Spleen (tissue), 11 donors: ENCODE results near the gene RDX. TPM values are rescaled to one million over a fixed set of nuclear protein-coding genes. Genes with fewer than 3 reads are reported as not detected.

Experiments
- DNase-seq: peaks from one replicate; pipeline ENCODE4 v3.0.0-alpha.2; 2020
- H3K27ac ChIP-seq, 8 donors: fragments of 200-600 bp; sonication (generic) in 7 of 8; 1 replicate in 4 of 8; 2 replicates in 4 of 8; pipeline versions ENCODE4 v1.5.0 to v1.8.0; 2016 to 2021; ENCODE audit warnings: inconsistent platforms in 4 of 8, mild to moderate bottlenecking in 4 of 8, moderate library complexity in 1 of 8
- H3K27me3 ChIP-seq, 7 donors: fragments of 200-600 bp; sonication (generic) in 6 of 7; replicated peaks in 1 of 7; 1 replicate in 4 of 7; 2 replicates in 3 of 7; pipeline versions ENCODE4 v1.5.0 to v1.8.0; 2016 to 2021; ENCODE audit warnings: inconsistent platforms in 3 of 7, mild to moderate bottlenecking in 1 of 7
- H3K36me3 ChIP-seq, 6 donors: fragments of 200-600 bp; sonication (generic) in 5 of 6; 1 replicate in 4 of 6; 2 replicates in 2 of 6; pipeline versions ENCODE4 v1.5.0 to v1.8.0; 2016 to 2021; ENCODE audit warnings: inconsistent platforms in 2 of 6
- H3K4me1 ChIP-seq, 6 donors: fragments of 200-600 bp; sonication (generic) in 5 of 6; 1 replicate in 3 of 6; 2 replicates in 3 of 6; pipeline versions ENCODE4 v1.5.0 to v1.8.0; 2016 to 2021; ENCODE audit warnings: inconsistent platforms in 3 of 6
- H3K4me3 ChIP-seq, 8 donors: fragments of 200-600 bp; sonication (generic) in 7 of 8; 1 replicate in 4 of 8; 2 replicates in 4 of 8; pipeline versions ENCODE4 v1.5.0 to v1.8.0; 2016 to 2021; ENCODE audit warnings: inconsistent platforms in 4 of 8, mild to moderate bottlenecking in 4 of 8, moderate library complexity in 2 of 8
- H3K9me3 ChIP-seq, 8 donors: fragments of 200-600 bp; sonication (generic) in 7 of 8; 1 replicate in 4 of 8; 2 replicates in 4 of 8; pipeline versions ENCODE4 v1.5.0 to v1.8.0; 2016 to 2021; ENCODE audit warnings: inconsistent platforms in 4 of 8
- POLR2A ChIP-seq, 3 donors: fragments of 450-650 bp; IDR thresholded peaks; one replicate each; pipeline ENCODE4 v1.5.1; 2017; ENCODE audit warnings: antibody characterized with exemption in 3 of 3, mild to moderate bottlenecking in 1 of 3
- POLR2AphosphoS5 ChIP-seq, 3 donors: sonication (generic); formaldehyde crosslinking; IDR thresholded peaks; one replicate each; pipeline ENCODE4 v1.5.1; 2017; ENCODE audit warnings: antibody characterized with exemption in 3 of 3
- WGBS, 5 donors: extraction: QIAGEN DNeasy Blood & Tissue Kit in 3 of 5; methylation state at CpG; one replicate each; pipeline versions ENCODE4 v1.1.5 to v1.1.7; 2013 to 2018; 5-methylcytosine and 5-hydroxymethylcytosine counted together
- intact Hi-C: fragments of 100-400 bp; cut with DNase I; formaldehyde crosslinking; loops from one replicate; pipeline ENCODE4 v1.15.0; 2023; ENCODE audit warnings: low total_unique reads
- polyA plus RNA-seq, 3 donors: library from polyadenylated mRNA; stranded (reverse); fragments of 200-250 nt; gene quantifications; one replicate each; pipeline ENCODE4 v1.2.1, GENCODE V29; 2013
- total RNA-seq, 7 donors: library from RNA; depleted of rRNA in 3 of 7; stranded (reverse); fragments of >200 nt in 3 of 7; fragmentation: NEBNext Ultra II Directional in 4 of 7; extraction: Animal tissue kit (Norgen Biotek cat#: 25700) in 4 of 7; gene quantifications; one replicate each; pipeline versions ENCODE4 v1.1.0 to v1.2.1, GENCODE V29; 2016 to 2021
- TF ChIP-seq, protein P1 (sequence below), 11 experiments: fragments of 200-600 bp in 7 of 11; fragments of 450-650 bp in 4 of 11; sonication (generic) in 4 of 11; IDR thresholded peaks in 8 of 11; conservative IDR thresholded peaks in 3 of 11; 1 replicate in 7 of 11; 2 replicates in 4 of 11; pipeline versions ENCODE4 v1.4.0 to v1.8.0; 2016 to 2021; ENCODE audit warnings: antibody characterized with exemption in 11 of 11, inconsistent platforms in 4 of 11, mild to moderate bottlenecking in 1 of 11
- donor health status: healthy with polysubstance abuse.
- donor health status: DM: no; HTN: no; CAD: no; lungs with moderate emphysema.
- donor health status: DM: no; HTN: no; CAD: no.
- donor health status: Bipolar disorder and iron deficiency.
- donor health status: healthy.
- donor health status: DM: no; HTN: no; CAD: no.
- donor health status: DM: yes; HTN: yes; CAD: no.

RDX gene
- total and polyA plus RNA-seq, 10 donors: 11.7 to 138 (median 90.9) TPM

DNA sequence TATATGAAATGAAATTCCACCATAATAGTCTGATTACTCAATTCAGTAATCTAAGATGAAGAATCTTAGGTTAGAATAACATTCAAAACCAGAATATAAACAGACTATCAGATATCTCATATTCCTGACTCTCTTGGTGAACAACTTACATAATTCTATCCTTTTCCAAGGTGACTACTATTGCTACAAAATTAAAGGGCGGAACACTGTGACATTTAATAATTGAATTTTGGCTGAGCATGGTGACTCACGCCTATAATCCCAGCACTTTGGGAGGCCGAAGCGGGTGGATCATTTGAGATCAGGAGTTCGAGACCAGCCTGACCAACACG, 34.4 kb downstream of the RDX start:
- 93 to 98% (median 97%) methylated on average over 6 of the region's 6 CpGs for WGBS, 5 donors
- no peak for TF ChIP-seq POLR2AphosphoS5 (IDR thresholded peaks at IDR 0.05)
- no peak for TF ChIP-seq POLR2A (IDR thresholded peaks at IDR 0.05)
- TF ChIP-seq, protein P1, sequence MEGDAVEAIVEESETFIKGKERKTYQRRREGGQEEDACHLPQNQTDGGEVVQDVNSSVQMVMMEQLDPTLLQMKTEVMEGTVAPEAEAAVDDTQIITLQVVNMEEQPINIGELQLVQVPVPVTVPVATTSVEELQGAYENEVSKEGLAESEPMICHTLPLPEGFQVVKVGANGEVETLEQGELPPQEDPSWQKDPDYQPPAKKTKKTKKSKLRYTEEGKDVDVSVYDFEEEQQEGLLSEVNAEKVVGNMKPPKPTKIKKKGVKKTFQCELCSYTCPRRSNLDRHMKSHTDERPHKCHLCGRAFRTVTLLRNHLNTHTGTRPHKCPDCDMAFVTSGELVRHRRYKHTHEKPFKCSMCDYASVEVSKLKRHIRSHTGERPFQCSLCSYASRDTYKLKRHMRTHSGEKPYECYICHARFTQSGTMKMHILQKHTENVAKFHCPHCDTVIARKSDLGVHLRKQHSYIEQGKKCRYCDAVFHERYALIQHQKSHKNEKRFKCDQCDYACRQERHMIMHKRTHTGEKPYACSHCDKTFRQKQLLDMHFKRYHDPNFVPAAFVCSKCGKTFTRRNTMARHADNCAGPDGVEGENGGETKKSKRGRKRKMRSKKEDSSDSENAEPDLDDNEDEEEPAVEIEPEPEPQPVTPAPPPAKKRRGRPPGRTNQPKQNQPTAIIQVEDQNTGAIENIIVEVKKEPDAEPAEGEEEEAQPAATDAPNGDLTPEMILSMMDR (IDR thresholded peaks at IDR 0.05 in 8 of 11, conservative IDR thresholded peaks at IDR 0.05 in 3 of 11): no peak
- no peaks in the 10 kb centered on the region for H3K27me3 ChIP-seq
- H3K36me3 ChIP-seq: peaks cover 3 to 95% (median 35%) of the 10 kb centered on the region in 6 donors
- no peaks in the 10 kb centered on the region for H3K9me3 ChIP-seq
- H3K27ac ChIP-seq: no peak overlapping the region
- H3K4me3 ChIP-seq: no peak overlapping the region
- no peak for DNase-seq
- intact Hi-C loops: no loop called here
- no peaks in the 10 kb centered on the region for H3K4me1 ChIP-seq

DNA sequence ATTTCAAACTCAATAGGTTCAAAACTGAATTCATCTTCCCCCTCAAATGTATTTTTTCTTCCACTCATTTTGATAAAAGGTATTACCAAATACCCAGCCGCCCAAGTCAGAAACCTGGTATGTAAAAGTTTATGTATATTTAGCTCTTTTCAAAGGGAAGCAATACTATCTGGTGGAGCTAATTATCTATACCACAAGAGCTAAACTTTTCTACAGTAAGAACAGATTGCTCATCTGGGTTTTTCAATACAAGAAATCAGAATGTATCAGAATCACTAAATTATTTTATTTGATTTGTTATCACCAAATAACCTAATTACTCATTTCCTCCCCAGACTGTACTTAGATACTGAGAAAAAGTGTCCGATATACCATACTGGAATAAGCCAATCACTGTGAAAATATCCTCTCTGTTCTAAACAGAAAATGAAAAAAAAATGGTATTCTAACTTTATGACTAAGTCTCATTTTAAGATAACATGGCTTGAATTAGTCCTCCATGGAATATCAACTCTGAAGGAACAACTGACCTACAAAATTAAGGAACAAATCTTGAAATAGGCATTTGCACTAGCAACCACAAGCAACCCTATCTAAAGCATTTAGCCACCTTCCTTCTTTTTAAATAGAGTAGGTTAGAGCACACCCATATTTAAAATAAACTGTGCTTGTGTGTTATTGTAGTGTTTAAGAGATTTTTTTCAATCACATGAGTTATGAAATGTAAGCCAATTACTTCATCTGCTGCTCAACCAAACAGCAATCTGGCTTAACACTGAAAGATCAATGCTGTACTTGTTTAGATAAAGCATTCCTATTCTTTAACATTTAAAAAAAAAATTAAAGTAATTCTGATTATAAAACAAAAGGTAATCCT, 35.0 kb downstream of the RDX start:
- DNase-seq: no peak
- TF ChIP-seq POLR2AphosphoS5 (IDR thresholded peaks at IDR 0.05): no peak
- WGBS, 5 donors: 82 to 96% (median 91%) methylated on average over 2 of the region's 2 CpGs
- Histone ChIP-seq H3K4me3 (no peak overlapping the region), H3K27ac (no peak overlapping the region), H3K27me3 (no peaks in the 10 kb centered on the region), H3K36me3 (peaks cover 3 to 95% (median 38%) of the 10 kb centered on the region in 6 donors), H3K9me3 (no peaks in the 10 kb centered on the region), H3K4me1 (no peaks in the 10 kb centered on the region)
- intact Hi-C loops: no loop called here

DNA sequence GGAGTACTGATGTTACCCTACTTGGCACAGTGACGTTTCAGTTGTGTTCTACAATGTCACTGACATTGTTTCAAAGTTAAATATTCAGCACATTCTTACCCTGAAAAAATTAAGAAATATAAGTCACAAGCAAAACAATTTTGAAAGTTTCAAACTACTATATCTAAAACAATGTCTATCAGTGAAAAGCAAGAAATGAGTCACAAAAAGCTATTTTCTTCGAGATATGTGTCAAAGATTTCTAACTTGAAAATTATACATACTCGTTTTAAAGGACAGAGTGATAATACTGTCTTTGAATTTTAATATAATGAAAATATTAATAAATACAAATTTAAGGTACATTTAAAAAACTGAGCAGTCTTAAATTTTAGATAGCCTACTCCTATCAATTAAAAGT, 42.9 kb downstream of the RDX start:
- no peaks in the 10 kb centered on the region for H3K9me3 ChIP-seq
- WGBS, 5 donors: 66 to 84% (median 80%) methylated on average over 3 of the region's 3 CpGs
- H3K27me3 ChIP-seq: no peaks in the 10 kb centered on the region
- H3K4me3 ChIP-seq: no peak overlapping the region
- no peak for DNase-seq
- intact Hi-C loops: no loop called here
- peaks cover 0 to 99% (median 23%) of the 10 kb centered on the region in 6 donors for H3K36me3 ChIP-seq
- peaks cover 0 to 5% (median 0%) of the 10 kb centered on the region in 6 donors for H3K4me1 ChIP-seq
- TF ChIP-seq POLR2AphosphoS5 (IDR thresholded peaks at IDR 0.05) (no peak), POLR2A (IDR thresholded peaks at IDR 0.05) (no peak)
- TF ChIP-seq, protein P1 (IDR thresholded peaks at IDR 0.05 in 8 of 11, conservative IDR thresholded peaks at IDR 0.05 in 3 of 11): no peak
- H3K27ac ChIP-seq: no peak overlapping the region

DNA sequence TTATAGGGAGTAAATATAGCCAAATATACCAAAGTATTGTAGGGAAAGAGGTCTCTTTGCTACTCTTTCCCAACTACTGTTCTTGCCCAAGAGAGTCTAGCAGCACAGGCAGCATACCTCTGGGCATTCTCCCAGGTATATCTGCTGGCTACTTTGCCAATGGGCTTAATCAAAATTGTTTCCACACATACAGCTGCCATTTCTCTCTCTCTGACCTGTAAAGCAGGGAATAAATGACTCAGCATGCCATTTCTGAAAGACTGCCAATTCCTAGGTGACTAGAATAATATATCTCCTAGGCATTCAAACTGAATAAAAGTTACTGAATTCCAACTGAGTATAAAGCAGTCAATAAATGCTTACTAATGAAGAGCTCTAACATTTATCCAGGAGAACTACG, 44.6 kb downstream of the RDX start:
- Histone ChIP-seq H3K4me3 (no peak overlapping the region), H3K4me1 (peaks cover 0 to 5% (median 0%) of the 10 kb centered on the region in 6 donors), H3K36me3 (peaks cover 0 to 100% (median 21%) of the 10 kb centered on the region in 6 donors), H3K9me3 (no peaks in the 10 kb centered on the region), H3K27me3 (no peaks in the 10 kb centered on the region), H3K27ac (no peak overlapping the region)
- 65 to 93% (median 74%) methylated on average over 1 of the region's 1 CpG for WGBS, 5 donors
- DNase-seq: no peak
- intact Hi-C loops: no loop called here
- TF ChIP-seq POLR2AphosphoS5 (IDR thresholded peaks at IDR 0.05): no peak
- no peak for TF ChIP-seq POLR2A (IDR thresholded peaks at IDR 0.05)
- TF ChIP-seq, protein P1 (IDR thresholded peaks at IDR 0.05 in 8 of 11, conservative IDR thresholded peaks at IDR 0.05 in 3 of 11): no peak
